Thoracic aorta (tissue), 2 donors: ENCODE data around the gene PLEKHG3. TPM values are rescaled to one million over a fixed set of nuclear protein-coding genes. Genes with fewer than 3 reads are reported as not detected.

Source experiments
- ATAC-seq: fragments of 150-250 bp; one replicate; pipeline ENCODE4 v1.8.0; 2017; ENCODE audit warnings: low read depth; ENCODE audit not compliant: insufficient number of reproducible peaks, low FRiP score
- DNase-seq: peaks from one replicate; pipeline ENCODE4 v3.0.0-alpha.2; 2020; ENCODE audit warnings: low spot score
- H3K27ac ChIP-seq, 2 donors: fragments of 200-600 bp; sonication (generic); 1 replicate in 1 of 2; 2 replicates in 1 of 2; pipeline ENCODE4 v1.5.1; 2016; ENCODE audit warnings: mild to moderate bottlenecking in 2 of 2, moderate library complexity in 2 of 2
- H3K27me3 ChIP-seq: fragments of 200-600 bp; sonication (generic); replicated peaks from 2 replicates; pipeline ENCODE4 v1.6.0; 2016; ENCODE audit warnings: mild to moderate bottlenecking; ENCODE audit not compliant: insufficient read depth
- H3K36me3 ChIP-seq: fragments of 200-600 bp; sonication (generic); one replicate; pipeline ENCODE4 v1.5.1; 2016
- H3K4me1 ChIP-seq, 2 donors: fragments of 200-600 bp; sonication (generic); 1 replicate in 1 of 2; 2 replicates in 1 of 2; pipeline versions ENCODE4 v1.5.1 to v1.6.0; 2016; ENCODE audit warnings: low read depth in 2 of 2, mild to moderate bottlenecking in 1 of 2; ENCODE audit not compliant: control insufficient read depth in 1 of 2
- H3K4me3 ChIP-seq: fragments of 200-600 bp; sonication (generic); 2 replicates; pipeline ENCODE4 v1.5.1; 2016; ENCODE audit warnings: mild to moderate bottlenecking
- H3K9me3 ChIP-seq: fragments of 200-600 bp; sonication (generic); 2 replicates; pipeline ENCODE4 v1.5.1; 2016
- total RNA-seq, 2 donors: library from RNA; depleted of rRNA; stranded (reverse); fragments of >200 nt; gene quantifications; one replicate each; pipeline versions ENCODE4 v1.1.0 to v1.2.3, GENCODE V29; 2016
- TF ChIP-seq, protein P1 (sequence below): fragments of 200-600 bp; sonication (generic); IDR thresholded peaks from one replicate; pipeline ENCODE4 v1.5.1; 2019; ENCODE audit warnings: antibody characterized with exemption

The PLEKHG3 gene
- total RNA-seq, 2 donors from 2014 or later: 63.2 to 71.5 TPM

DNA sequence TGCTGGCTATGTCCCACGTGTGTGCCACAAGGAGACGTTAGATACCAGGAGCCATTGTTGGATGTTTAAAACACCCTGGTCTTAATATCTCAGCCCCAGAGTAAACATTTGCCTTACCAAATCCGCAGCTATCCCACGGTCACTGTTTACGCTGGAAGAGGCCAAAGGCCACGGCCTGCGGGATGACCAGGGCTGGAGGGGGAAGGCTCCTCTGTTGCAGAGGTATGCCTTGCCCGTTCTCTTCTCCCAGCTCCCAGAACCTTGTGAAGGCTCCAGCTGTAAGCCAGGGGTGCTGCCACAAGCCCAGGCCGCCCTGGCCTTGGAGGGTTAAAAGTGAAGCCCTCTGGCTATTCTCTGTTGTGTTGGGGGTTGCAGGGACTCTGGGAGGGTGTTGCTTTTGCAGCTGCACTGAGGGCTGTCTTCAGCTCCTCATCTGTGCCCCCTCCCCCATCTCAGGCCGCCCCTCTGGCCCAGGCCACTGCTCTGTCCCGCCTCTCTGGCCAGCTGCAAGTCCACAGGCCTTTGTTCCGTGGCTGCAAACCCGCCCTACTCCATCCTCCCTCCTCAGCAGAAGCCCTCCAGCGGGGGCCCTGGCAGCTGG lies 2.5 kb downstream of the PLEKHG3 start:
- H3K4me1 ChIP-seq: peaks cover 60 to 74% of the 10 kb centered on the region in 2 donors

DNA sequence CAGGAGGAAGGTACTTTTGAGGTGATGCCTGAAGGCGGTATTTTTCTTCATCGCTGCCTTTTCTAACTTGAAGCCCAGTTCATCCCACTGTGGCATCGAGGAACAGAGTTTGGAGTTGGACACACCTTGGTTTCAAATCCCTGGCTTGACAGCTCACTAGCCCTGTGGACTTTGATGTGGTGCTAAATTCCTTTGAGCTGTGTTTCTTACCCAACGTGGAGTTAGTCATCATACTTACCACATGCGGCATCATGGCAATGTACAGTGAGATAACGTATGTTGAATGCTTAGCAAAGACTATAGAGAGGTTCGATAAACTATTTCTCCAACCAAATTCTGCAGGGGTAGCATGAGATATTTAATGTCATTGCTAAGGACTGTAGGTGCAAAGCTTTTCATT lies 3.4 kb downstream of the PLEKHG3 start:
- no peaks in the 10 kb centered on the region for H3K27me3 ChIP-seq
- H3K9me3 ChIP-seq: no peaks in the 10 kb centered on the region
- H3K36me3 ChIP-seq: no peaks in the 10 kb centered on the region
- DNase-seq (no peak), ATAC-seq (no peak)
- H3K27ac ChIP-seq: peak overlapping the region; percentile 90 to 91
- peak overlapping the region; percentile 87 for H3K4me3 ChIP-seq
- peaks cover 60 to 80% of the 10 kb centered on the region in 2 donors for H3K4me1 ChIP-seq
- TF ChIP-seq, protein P1, sequence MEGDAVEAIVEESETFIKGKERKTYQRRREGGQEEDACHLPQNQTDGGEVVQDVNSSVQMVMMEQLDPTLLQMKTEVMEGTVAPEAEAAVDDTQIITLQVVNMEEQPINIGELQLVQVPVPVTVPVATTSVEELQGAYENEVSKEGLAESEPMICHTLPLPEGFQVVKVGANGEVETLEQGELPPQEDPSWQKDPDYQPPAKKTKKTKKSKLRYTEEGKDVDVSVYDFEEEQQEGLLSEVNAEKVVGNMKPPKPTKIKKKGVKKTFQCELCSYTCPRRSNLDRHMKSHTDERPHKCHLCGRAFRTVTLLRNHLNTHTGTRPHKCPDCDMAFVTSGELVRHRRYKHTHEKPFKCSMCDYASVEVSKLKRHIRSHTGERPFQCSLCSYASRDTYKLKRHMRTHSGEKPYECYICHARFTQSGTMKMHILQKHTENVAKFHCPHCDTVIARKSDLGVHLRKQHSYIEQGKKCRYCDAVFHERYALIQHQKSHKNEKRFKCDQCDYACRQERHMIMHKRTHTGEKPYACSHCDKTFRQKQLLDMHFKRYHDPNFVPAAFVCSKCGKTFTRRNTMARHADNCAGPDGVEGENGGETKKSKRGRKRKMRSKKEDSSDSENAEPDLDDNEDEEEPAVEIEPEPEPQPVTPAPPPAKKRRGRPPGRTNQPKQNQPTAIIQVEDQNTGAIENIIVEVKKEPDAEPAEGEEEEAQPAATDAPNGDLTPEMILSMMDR: no peak

More for the DNA sequence above, 2.5 kb downstream of the PLEKHG3 start:
- Histone ChIP-seq H3K27me3 (no peaks in the 10 kb centered on the region), H3K9me3 (no peaks in the 10 kb centered on the region), H3K27ac (peak overlapping the region; percentile 90 to 91), H3K36me3 (no peaks in the 10 kb centered on the region), H3K4me3 (peak overlapping the region; percentile 87)
- DNase-seq: no peak
- ATAC-seq: no peak
- TF ChIP-seq, protein P1: no peak

DNA sequence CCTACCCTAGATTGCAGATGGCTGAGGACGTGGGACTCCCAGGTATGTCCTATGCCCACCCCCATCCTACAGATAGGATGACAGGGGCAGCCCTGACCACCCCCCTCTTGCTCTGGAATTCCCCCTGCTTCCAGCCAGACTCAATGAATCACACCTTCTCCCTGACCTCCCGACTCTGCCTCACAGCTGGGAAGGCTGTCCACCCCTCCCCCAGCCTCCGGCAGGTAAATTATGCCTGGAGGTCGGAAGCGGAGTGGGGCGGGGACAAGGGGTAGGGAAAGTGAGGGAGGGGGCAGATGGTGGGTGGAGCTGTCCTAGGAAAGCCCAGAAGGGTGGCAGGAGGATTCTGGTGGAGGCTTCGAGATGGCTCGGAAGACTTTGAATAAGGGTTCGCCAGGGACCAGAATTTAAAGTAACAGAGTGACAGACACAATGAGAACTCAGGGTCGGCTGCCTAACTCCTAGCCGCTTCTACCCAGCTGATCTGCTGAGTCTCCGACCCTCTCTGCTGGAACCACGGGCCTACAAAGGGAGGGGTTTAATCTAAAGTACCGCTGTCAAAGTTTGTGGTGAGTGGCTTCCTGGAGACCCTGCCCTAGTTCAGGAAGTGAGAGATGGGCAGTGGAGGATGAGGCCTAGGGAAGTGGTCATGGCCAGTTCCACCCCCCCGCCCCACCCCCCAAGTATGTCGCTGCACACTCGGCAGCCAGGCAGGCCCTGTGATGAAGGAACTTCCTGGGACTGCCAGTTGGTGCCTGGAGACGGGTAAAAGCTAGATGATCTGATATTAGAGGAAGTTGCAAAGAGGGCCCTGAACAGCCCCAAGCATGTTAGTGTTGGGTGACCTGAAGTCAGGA lies 4.2 kb downstream of the PLEKHG3 start:
- no peak for DNase-seq
- no peaks in the 10 kb centered on the region for H3K27me3 ChIP-seq
- no peaks in the 10 kb centered on the region for H3K9me3 ChIP-seq
- H3K36me3 ChIP-seq: no peaks in the 10 kb centered on the region
- peak overlapping the region; percentile 90 to 91 for H3K27ac ChIP-seq
- peak overlapping the region; percentile 87 for H3K4me3 ChIP-seq
- H3K4me1 ChIP-seq: peaks cover 60 to 76% of the 10 kb centered on the region in 2 donors
- TF ChIP-seq, protein P1: no peak
- peak; percentile 31 for ATAC-seq

DNA sequence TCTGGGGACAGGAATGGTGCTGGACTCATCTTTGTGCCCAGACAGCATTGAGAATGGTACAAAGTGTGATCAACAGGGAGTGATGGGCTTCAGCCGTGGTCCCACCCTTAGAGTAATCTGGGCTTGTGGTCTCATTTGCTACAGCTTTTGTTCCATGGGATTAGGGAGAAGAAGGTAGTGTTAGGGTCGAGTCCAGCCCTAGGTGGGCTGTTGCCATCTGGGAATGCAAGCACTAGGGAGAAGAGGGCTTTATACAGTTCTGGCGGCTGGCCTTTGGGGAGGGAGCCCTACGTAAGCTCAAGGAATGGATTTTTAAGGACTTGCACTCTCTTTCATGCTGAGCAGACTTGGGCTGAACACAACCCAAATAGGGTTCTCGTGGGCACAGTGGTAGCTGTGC lies 4.9 kb downstream of the PLEKHG3 start:
- no peak for ATAC-seq
- Histone ChIP-seq H3K36me3 (no peaks in the 10 kb centered on the region), H3K27ac (peak overlapping the region; percentile 90 to 91), H3K9me3 (no peaks in the 10 kb centered on the region), H3K4me3 (peak overlapping the region; percentile 87), H3K27me3 (no peaks in the 10 kb centered on the region), H3K4me1 (peaks cover 57 to 71% of the 10 kb centered on the region in 2 donors)
- TF ChIP-seq, protein P1: no peak
- no peak for DNase-seq

DNA sequence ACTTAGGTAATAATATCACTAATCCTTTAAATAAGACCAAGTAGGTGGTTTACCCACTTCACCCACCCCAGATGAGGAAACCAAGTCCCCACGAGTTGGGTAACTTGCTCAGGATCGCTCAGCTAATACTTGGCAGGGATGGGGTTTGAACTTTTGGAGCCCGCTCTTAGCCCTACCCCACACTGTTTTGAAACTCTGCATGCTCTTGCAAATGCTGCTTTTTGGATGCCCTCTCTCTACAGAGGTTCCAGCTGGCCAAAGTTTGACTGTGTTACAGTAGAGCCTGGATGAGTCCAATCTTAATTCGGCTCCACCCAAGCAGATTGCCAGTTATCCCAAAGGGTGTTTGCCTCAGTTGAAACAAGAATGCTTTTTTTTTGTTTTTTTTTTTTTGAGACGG lies 6.8 kb downstream of the PLEKHG3 start:
- Histone ChIP-seq H3K4me3 (peak overlapping the region; percentile 36), H3K27me3 (no peaks in the 10 kb centered on the region), H3K4me1 (peaks cover 60 to 81% of the 10 kb centered on the region in 2 donors), H3K36me3 (no peaks in the 10 kb centered on the region), H3K9me3 (no peaks in the 10 kb centered on the region), H3K27ac (peak overlapping the region; percentile 90 to 91)
- no peak for ATAC-seq
- DNase-seq: no peak
- TF ChIP-seq, protein P1: no peak
